A549 (cell line): Measurements from ENCODE around the gene ADGRG6. TPM values are rescaled to one million over a fixed set of nuclear protein-coding genes. Genes with fewer than 3 reads are reported as not detected.
"Not testable (repeated sequence)": the region's sequence is repeated elsewhere in the genome, so short reads cannot be mapped to it uniquely, and the experiment has no call there.

Source experiments
- ATAC-seq, 2 experiments: fragments of 200-7000 bp in 1 of 2; fragments of >200 bp in 1 of 2; cut with Nextera tagmentation in 1 of 2; cut with Tn5 transposase in 1 of 2; 3 replicates each; pipeline versions ENCODE4 v1.8.0 to v1.9.1; 2018 to 2020; ENCODE audit warnings: mild to moderate bottlenecking in 1 of 2, moderate library complexity in 1 of 2
- CTCF ChIA-PET: fragments of 300-600 bp; sonication (Branson Sonifier 250); formaldehyde crosslinking; extraction: SDS; loops from one replicate; lab custom pipeline; 2021; ENCODE audit warnings: antibody characterized with exemption, inconsistent platforms; lab: Yijun Ruan, JAX
- POLR2A ChIA-PET: fragments of 350-600 bp; formaldehyde crosslinking; extraction: SDS; loops from one replicate; lab custom pipeline; 2021; ENCODE audit warnings: antibody characterized with exemption, inconsistent platforms; lab: Yijun Ruan, JAX
- DNase-seq, 2 experiments: peaks; one replicate each; pipeline versions ENCODE4 v3.0.0 to v3.0.0-alpha.2; 2011 to 2016; ENCODE audit warnings: low read depth in 1 of 2, low spot score in 1 of 2
- FAIRE-seq: peaks from 2 replicates; lab custom pipeline; 2011; peaks lifted over from hg19 to GRCh38; lab: Jason Lieb, UNC
- H3K27ac ChIP-seq, 2 experiments: fragments of >200 bp; sonication (Bioruptor Twin); formaldehyde crosslinking; 3 replicates each; pipeline ENCODE4 v1.5.1; 2016 to 2017
- H3K4me1 ChIP-seq: fragments of >200 bp; sonication (Bioruptor Twin); formaldehyde crosslinking; 3 replicates; pipeline ENCODE4 v1.6.1; 2016
- H3K4me2 ChIP-seq: fragments of >200 bp; sonication (Bioruptor Twin); formaldehyde crosslinking; 3 replicates; pipeline ENCODE4 v1.6.1; 2016
- H3K4me3 ChIP-seq: fragments of >200 bp; sonication (Bioruptor Twin); formaldehyde crosslinking; 3 replicates; pipeline ENCODE4 v1.5.1; 2016
- H3K9me3 ChIP-seq: fragments of >200 bp; sonication (Bioruptor Twin); formaldehyde crosslinking; 3 replicates; pipeline ENCODE4 v1.6.1; 2016
- CEBPB ChIP-seq, 2 experiments: fragments of >200 bp in 1 of 2; sonication (Bioruptor Twin) in 1 of 2; formaldehyde crosslinking in 1 of 2; IDR thresholded peaks; 2 replicates each; pipeline ENCODE4 v1.6.1; 2012 to 2016
- CHD4 ChIP-seq: fragments of 200-600 bp; sonication (generic); IDR thresholded peaks from 2 replicates; pipeline ENCODE4 v1.6.1; 2016; ENCODE audit warnings: antibody characterized with exemption, mild to moderate bottlenecking, borderline replicate concordance
- EP300 ChIP-seq, 2 experiments: fragments of >200 bp; sonication (Bioruptor Twin); formaldehyde crosslinking; IDR thresholded peaks; 2 replicates in 1 of 2; 3 replicates in 1 of 2; pipeline ENCODE4 v1.6.1; 2016 to 2017
- FOSL2 ChIP-seq, 2 experiments: fragments of 450-650 bp in 1 of 2; fragments of >200 bp in 1 of 2; sonication (Bioruptor Twin) in 1 of 2; formaldehyde crosslinking; IDR thresholded peaks; 2 replicates each; pipeline versions ENCODE4 v1.5.0 to v1.6.1; 2016 to 2020; ENCODE audit warnings: mild to moderate bottlenecking in 1 of 2, moderate library complexity in 1 of 2
- FOXS1 ChIP-seq: fragments of 250-450 bp; sonication (Bioruptor Pico); IDR thresholded peaks from 2 replicates; pipeline ENCODE4 v1.5.0; 2020; ENCODE audit warnings: mild to moderate bottlenecking, moderate library complexity
- HDAC2 ChIP-seq: fragments of 200-600 bp; sonication (generic); IDR thresholded peaks from 2 replicates; pipeline ENCODE4 v1.6.1; 2016
- HOXA7 ChIP-seq: fragments of 250-450 bp; sonication (Bioruptor Pico); IDR thresholded peaks from 2 replicates; pipeline ENCODE4 v1.5.0; 2020; ENCODE audit warnings: mild to moderate bottlenecking, moderate library complexity
- KDM5A ChIP-seq: fragments of 200-600 bp; sonication (generic); IDR thresholded peaks from 2 replicates; pipeline ENCODE4 v1.6.1; 2016; ENCODE audit warnings: antibody characterized with exemption, mild to moderate bottlenecking
- RAD21 ChIP-seq, 2 experiments: fragments of >200 bp in 1 of 2; sonication (Bioruptor Twin) in 1 of 2; formaldehyde crosslinking in 1 of 2; IDR thresholded peaks in 1 of 2; conservative IDR thresholded peaks in 1 of 2; 2 replicates in 1 of 2; 3 replicates in 1 of 2; pipeline ENCODE4 v1.6.1; 2012 to 2018; ENCODE audit warnings: inconsistent platforms in 1 of 2
- RCOR1 ChIP-seq: fragments of 150-350 bp; IDR thresholded peaks from 2 replicates; pipeline ENCODE4 v1.6.1; 2014; ENCODE audit warnings: antibody characterized with exemption, low read length, low read depth
- TFCP2L1 ChIP-seq: fragments of 250-450 bp; sonication (Bioruptor Pico); IDR thresholded peaks from 2 replicates; pipeline ENCODE4 v1.5.0; 2021; ENCODE audit warnings: mild to moderate bottlenecking
- ZSCAN20 ChIP-seq: fragments of 250-450 bp; sonication (Bioruptor Pico); IDR thresholded peaks from 2 replicates; pipeline ENCODE4 v1.8.0; 2022; ENCODE audit warnings: mild to moderate bottlenecking, moderate library complexity
- WGBS: methylation state at CpG from one replicate; pipeline ENCODE4 v1.1.6; 2017; ENCODE audit errors: missing lambda C conversion rate; 5-methylcytosine and 5-hydroxymethylcytosine counted together
- polyA plus RNA-seq, 4 experiments: library from polyadenylated mRNA; depleted of rRNA in 3 of 4; stranded (reverse); fragments of >200 nt; fragmentation: RNase III in 1 of 4; extraction: RNeasy Plus Mini Kit Qiagen cat#74134 plus additional on column Dnase treatment in 1 of 4; gene quantifications; 2 replicates in 3 of 4; 3 replicates in 1 of 4; pipeline ENCODE4 v1.2.3, GENCODE V29; 2011 to 2017
- TF ChIP-seq, protein P1 (sequence below): fragments of 200-600 bp; sonication (generic); IDR thresholded peaks from 2 replicates; pipeline ENCODE4 v1.6.1; 2016; ENCODE audit warnings: antibody characterized with exemption, mild to moderate bottlenecking, moderate library complexity
- TF ChIP-seq, protein P2 (sequence below): fragments of 150-350 bp; IDR thresholded peaks from 2 replicates; pipeline ENCODE4 v1.6.1; 2014; ENCODE audit warnings: low read depth, mild to moderate bottlenecking, low read length
- TF ChIP-seq, protein P3 (sequence below): IDR thresholded peaks from 2 replicates; pipeline ENCODE4 v1.6.1; 2012; ENCODE audit warnings: low read depth, borderline replicate concordance
- TF ChIP-seq, protein P4 (sequence below): fragments of 250-450 bp; sonication (Bioruptor Pico); IDR thresholded peaks from 2 replicates; pipeline ENCODE4 v1.5.0; 2021; ENCODE audit warnings: mild to moderate bottlenecking, moderate library complexity, borderline replicate concordance

ADGRG6 gene
- polyA plus RNA-seq, 2 of the 4 experiments (the other 2 are of a cell fraction), result 55.4 to 181 TPM

DNA sequence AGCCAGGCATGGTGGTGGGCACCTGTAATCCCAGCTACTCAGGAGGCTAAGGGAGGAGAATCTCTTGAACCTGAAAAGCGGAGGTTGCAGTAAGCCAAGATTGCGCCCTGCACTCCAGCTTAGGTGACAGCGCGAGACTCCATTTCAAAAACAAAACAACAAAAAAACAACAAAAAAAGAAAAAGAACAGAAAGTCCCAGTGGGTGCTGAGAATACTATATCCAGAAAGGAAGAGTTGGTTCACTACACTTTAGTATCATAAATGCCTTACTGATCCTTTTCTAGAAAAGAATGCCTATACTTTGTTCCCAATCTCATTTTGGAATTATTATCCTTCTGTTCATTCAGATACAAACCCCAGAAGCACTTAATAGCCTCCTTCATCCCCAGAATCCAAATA is 20.9 kb upstream of the ADGRG6 start (continued):
- TF ChIP-seq, protein P1, sequence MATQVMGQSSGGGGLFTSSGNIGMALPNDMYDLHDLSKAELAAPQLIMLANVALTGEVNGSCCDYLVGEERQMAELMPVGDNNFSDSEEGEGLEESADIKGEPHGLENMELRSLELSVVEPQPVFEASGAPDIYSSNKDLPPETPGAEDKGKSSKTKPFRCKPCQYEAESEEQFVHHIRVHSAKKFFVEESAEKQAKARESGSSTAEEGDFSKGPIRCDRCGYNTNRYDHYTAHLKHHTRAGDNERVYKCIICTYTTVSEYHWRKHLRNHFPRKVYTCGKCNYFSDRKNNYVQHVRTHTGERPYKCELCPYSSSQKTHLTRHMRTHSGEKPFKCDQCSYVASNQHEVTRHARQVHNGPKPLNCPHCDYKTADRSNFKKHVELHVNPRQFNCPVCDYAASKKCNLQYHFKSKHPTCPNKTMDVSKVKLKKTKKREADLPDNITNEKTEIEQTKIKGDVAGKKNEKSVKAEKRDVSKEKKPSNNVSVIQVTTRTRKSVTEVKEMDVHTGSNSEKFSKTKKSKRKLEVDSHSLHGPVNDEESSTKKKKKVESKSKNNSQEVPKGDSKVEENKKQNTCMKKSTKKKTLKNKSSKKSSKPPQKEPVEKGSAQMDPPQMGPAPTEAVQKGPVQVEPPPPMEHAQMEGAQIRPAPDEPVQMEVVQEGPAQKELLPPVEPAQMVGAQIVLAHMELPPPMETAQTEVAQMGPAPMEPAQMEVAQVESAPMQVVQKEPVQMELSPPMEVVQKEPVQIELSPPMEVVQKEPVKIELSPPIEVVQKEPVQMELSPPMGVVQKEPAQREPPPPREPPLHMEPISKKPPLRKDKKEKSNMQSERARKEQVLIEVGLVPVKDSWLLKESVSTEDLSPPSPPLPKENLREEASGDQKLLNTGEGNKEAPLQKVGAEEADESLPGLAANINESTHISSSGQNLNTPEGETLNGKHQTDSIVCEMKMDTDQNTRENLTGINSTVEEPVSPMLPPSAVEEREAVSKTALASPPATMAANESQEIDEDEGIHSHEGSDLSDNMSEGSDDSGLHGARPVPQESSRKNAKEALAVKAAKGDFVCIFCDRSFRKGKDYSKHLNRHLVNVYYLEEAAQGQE, result no peak
- no peak for TF ChIP-seq CHD4

DNA sequence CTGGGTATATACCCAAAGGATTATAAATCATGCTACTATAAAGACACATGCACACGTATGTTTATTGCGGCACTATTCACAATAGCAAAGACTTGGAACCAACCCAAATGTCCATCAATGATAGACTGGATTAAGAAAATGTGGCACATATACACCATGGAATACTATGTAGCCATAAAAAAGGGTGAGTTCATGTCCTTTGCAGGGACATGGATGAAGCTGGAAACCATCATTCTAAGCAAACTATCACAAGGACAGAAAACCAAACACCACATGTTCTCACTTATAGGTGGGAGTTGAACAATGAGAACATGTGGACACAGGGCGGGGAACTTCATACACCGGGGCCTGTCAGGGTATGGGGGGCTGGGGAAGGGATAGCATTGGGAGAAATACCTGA is 18.7 kb upstream of the ADGRG6 start:
- CTCF ChIA-PET, POLR2A ChIA-PET, H3K4me2 ChIP-seq, H3K4me3 ChIP-seq, DNase-seq, H3K9me3 ChIP-seq, ATAC-seq, FAIRE-seq, H3K27ac ChIP-seq: not testable (repeated sequence)
- H3K4me1 ChIP-seq, result peaks cover 11% of the 10 kb centered on the region; the same call in 1 of the 3 replicates
- 79% methylated on average over 3 of the region's 4 CpGs for WGBS

DNA sequence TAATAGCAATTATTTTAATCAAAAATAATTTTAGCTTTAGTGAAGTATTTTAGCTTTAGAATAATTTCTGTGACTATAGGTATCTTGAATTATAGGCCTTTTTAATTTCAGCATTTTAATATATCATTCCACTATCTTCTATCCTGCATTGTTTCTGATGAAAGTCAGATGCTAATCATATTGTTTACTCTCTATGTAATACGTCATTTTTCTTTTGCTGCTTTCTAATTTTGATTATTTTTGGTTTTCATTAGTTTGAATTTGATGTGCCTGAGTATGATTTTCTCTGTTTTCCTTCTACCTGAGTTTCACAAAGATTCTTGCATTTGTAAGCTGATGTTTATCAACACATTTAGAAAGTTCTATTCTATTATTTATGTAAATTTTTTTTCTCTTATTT is 17.4 kb upstream of the ADGRG6 start:
- CTCF ChIA-PET, result interaction anchor here (1.2 kb wide), 1 partner anchor 128 kb away, joined by 3 read pairs; no protein-coding TSS in a partner anchor
- H3K4me2 ChIP-seq, result no peak overlapping the region
- DNase-seq (no peak), ATAC-seq (no peak), FAIRE-seq (no peak)
- TF ChIP-seq ZSCAN20 (no peak), TFCP2L1 (no peak), KDM5A (no peak), FOSL2 (IDR thresholded peaks at IDR 0.05) (no peak), FOSL2 (CRISPR knock-in tag; IDR thresholded peaks at IDR 0.05) (no peak), EP300 (IDR thresholded peaks at IDR 0.05) (no peak), RAD21 (conservative IDR thresholded peaks at IDR 0.05 in 1 of 2, IDR thresholded peaks at IDR 0.05 in 1 of 2) (no peak)
- TF ChIP-seq, protein P2, sequence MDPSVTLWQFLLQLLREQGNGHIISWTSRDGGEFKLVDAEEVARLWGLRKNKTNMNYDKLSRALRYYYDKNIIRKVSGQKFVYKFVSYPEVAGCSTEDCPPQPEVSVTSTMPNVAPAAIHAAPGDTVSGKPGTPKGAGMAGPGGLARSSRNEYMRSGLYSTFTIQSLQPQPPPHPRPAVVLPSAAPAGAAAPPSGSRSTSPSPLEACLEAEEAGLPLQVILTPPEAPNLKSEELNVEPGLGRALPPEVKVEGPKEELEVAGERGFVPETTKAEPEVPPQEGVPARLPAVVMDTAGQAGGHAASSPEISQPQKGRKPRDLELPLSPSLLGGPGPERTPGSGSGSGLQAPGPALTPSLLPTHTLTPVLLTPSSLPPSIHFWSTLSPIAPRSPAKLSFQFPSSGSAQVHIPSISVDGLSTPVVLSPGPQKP, result no peak
- 84% methylated on average over 1 of the region's 1 CpG for WGBS
- no peak overlapping the region for H3K27ac ChIP-seq
- POLR2A ChIA-PET, result no interaction called here
- no peaks in the 10 kb centered on the region for H3K9me3 ChIP-seq
- no peak overlapping the region for H3K4me3 ChIP-seq
- peaks cover 5% of the 10 kb centered on the region; the same call in 1 of the 3 replicates for H3K4me1 ChIP-seq

DNA sequence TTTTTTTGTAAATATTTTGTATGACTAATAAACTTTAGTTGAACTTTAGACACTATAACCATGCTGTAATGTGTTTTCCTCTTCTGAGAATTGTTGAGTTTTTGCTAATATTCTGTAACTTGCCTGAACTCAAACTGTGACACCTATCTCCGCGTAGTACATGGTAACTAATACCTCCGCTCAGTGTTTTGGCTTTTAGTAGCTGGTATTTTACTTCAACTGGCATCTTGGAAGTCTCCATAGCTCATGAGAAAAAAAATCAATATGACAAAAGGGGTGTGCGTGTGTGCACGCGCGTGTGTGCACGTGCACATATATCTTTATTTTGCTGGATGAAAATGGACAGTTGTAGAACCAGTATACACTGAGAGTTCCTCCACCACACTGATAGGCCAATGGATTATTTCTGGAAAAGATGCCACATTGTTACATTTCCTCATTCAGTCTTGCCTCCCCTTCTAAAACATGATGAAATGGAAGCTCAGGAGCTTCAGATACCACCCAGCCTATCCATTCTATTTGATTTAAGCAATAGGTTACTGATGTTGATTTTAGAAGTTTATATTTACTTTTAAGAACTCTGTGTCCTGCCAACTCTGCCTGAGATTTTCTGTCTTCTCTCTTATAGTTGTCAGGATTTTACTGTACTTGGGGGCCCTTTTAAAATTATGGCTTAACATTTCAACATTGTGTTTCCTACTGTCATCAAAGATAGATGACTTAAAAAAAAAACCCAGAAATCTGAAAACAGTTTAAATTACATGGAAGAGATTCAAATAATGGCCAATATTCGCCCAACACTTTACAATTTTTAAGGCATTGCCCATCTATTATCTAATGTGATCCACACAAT is 16.3 kb upstream of the ADGRG6 start:
- no peak overlapping the region for H3K4me3 ChIP-seq
- peak overlapping the region; percentile 31; the same call in 2 of the 3 replicates for H3K4me2 ChIP-seq
- H3K9me3 ChIP-seq, result no peaks in the 10 kb centered on the region
- DNase-seq, result no peak
- FAIRE-seq, result no peak
- H3K4me1 ChIP-seq, result peaks cover 5% of the 10 kb centered on the region; the same call in 1 of the 3 replicates
- WGBS, result 92% methylated on average over 9 of the region's 9 CpGs
- TF ChIP-seq HDAC2 (no peak), FOXS1 (CRISPR knock-in tag) (no peak), CEBPB (IDR thresholded peaks at IDR 0.05) (0 out of 4 replicates have a peak, but pooled peaks of 1 of the 2 experiments have one; percentile 10), HOXA7 (CRISPR knock-in tag) (no peak), RCOR1 (no peak)
- TF ChIP-seq, protein P3, sequence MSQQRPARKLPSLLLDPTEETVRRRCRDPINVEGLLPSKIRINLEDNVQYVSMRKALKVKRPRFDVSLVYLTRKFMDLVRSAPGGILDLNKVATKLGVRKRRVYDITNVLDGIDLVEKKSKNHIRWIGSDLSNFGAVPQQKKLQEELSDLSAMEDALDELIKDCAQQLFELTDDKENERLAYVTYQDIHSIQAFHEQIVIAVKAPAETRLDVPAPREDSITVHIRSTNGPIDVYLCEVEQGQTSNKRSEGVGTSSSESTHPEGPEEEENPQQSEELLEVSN, result no peak
- TF ChIP-seq, protein P4, sequence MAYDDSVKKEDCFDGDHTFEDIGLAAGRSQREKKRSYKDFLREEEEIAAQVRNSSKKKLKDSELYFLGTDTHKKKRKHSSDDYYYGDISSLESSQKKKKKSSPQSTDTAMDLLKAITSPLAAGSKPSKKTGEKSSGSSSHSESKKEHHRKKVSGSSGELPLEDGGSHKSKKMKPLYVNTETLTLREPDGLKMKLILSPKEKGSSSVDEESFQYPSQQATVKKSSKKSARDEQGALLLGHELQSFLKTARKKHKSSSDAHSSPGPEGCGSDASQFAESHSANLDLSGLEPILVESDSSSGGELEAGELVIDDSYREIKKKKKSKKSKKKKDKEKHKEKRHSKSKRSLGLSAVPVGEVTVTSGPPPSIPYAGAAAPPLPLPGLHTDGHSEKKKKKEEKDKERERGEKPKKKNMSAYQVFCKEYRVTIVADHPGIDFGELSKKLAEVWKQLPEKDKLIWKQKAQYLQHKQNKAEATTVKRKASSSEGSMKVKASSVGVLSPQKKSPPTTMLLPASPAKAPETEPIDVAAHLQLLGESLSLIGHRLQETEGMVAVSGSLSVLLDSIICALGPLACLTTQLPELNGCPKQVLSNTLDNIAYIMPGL, result no peak
- POLR2A ChIA-PET, result no interaction called here
- peak overlapping the region; percentile 41 to 64; a peak in 1 of 6 replicates for H3K27ac ChIP-seq
- CTCF ChIA-PET, result interaction anchor here (1.2 to 1.8 kb wide), 3 partner anchors 16 to 139 kb away, joined by 3 to 6 read pairs (median 3); partner anchors contain the start of genes ADGRG6, NMBR and VTA1
- ATAC-seq, result peak in 1 of 2 experiments; percentile 55; a peak in 2 of 6 replicates
